H1 (cell line): ENCODE results near the gene SNRNP70. TPM values are rescaled to one million over a fixed set of nuclear protein-coding genes. Genes with fewer than 3 reads are reported as not detected.

Experiments
- CHD2 ChIP-seq: IDR thresholded peaks from 2 replicates; pipeline ENCODE4 v1.6.1; 2012; ENCODE audit warnings: low read length, improper control_type of control experiment
- CREB1 ChIP-seq: IDR thresholded peaks from 2 replicates; pipeline ENCODE4 v1.6.1; 2012; ENCODE audit warnings: inconsistent platforms
- E2F6 ChIP-seq: IDR thresholded peaks from 2 replicates; pipeline ENCODE4 v1.6.1; 2012; ENCODE audit warnings: inconsistent platforms
- PHF8 ChIP-seq: fragments of 200-600 bp; sonication (generic); conservative IDR thresholded peaks from 2 replicates; pipeline ENCODE4 v1.7.1; 2012; ENCODE audit warnings: low read depth, mild to moderate bottlenecking, inconsistent platforms, low read length, moderate library complexity
- YY1 ChIP-seq: IDR thresholded peaks from 2 replicates; pipeline ENCODE4 v1.6.1; 2011; ENCODE audit warnings: low read depth, mild to moderate bottlenecking, low read length
- polyA plus RNA-seq, 7 experiments: library from polyadenylated mRNA; depleted of rRNA in 3 of 7; stranded (reverse) in 5 of 7; unstranded in 2 of 7; fragments of >200 nt in 5 of 7; fragments of 200-250 nt in 2 of 7; gene quantifications; 1 replicate in 5 of 7; 2 replicates in 1 of 7; 4 replicates in 1 of 7; pipeline versions ENCODE4 v1.2.1 to v1.2.3, GENCODE V29; 2011 to 2013; ENCODE audit warnings: missing spikeins in 2 of 7, mixed read lengths in 2 of 7
- total RNA-seq: library from RNA; stranded (reverse); fragmentation: NEBNext Ultra II Directional; extraction: Animal tissue kit (Norgen Biotek cat#: 25700); gene quantifications from 2 replicates; pipeline ENCODE4 v1.2.1, GENCODE V29; 2021

The SNRNP70 gene
- total and polyA plus RNA-seq, 2 of the 8 experiments (the other 6 are each of a cell fraction or from before 2014, with no cell fraction given) = 231 to 235 TPM

- no peak for TF ChIP-seq YY1
- no peak for TF ChIP-seq CREB1
- TF ChIP-seq PHF8 = no peak
- no peak for TF ChIP-seq E2F6
- TF ChIP-seq CHD2 = no peak
These were observed 44.0 kb downstream of the SNRNP70 start (continued) for GRCh38 chr19:49129238-49129583.
